HG02623 (cell line): ENCODE results near the gene SRD5A2.

ENCODE experiments used
- ATAC-seq: cut with Tn5 transposase; IDR thresholded peaks from one replicate; pipeline ENCODE4 v1.9.1; 2021; ENCODE audit warnings: moderate library complexity; ENCODE audit not compliant: unreplicated experiment

SRD5A2 gene

DNA sequence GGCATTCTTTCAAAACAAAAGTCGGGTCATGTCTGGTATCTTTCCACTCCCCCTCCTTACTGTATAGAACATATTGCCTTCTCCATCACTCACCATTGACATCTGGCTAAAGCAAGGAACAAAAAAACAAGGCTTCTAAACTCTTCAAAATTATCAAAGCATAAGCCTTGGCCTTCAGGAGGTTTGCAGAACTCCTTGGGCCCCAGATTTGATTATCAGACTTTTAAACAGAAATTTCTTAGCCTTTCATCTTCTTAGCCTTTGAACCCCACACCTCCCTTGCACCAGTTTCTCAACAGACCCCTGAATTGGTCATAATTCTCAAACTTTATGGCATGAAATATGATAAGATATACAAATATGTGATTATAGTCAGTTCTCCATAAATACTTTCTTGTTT is 106.4 kb downstream of the SRD5A2 start:
- ATAC-seq, result no peak
